Neural crest cell (in vitro differentiated cells): ENCODE measurements around the gene ITIH6. TPM values are rescaled to one million over a fixed set of nuclear protein-coding genes. Genes with fewer than 3 reads are reported as not detected.

ENCODE experiments used
- total RNA-seq: library from RNA; stranded (reverse); gene quantifications from 2 replicates; pipeline ENCODE4 v1.2.1, GENCODE V29; 2021

ITIH6 gene
- total RNA-seq, 1 donor from 2014 or later: 0.30 TPM

Other genes with a start within 250 kb of the ITIH6 start
- 238 and 259 TPM in 2 replicates for gene MAGED2, start 9.5 kb upstream of the ITIH6 start, total RNA-seq
- gene TRO, start 122.6 kb upstream of the ITIH6 start, total RNA-seq: 106 and 120 TPM in 2 replicates
- gene PFKFB1, start 195.9 kb upstream of the ITIH6 start, total RNA-seq: 0.77 and 0.93 TPM in 2 replicates
- gene APEX2, start 202.1 kb upstream of the ITIH6 start, total RNA-seq: 19.6 and 20.9 TPM in 2 replicates
- not detected in 2 replicates for gene ALAS2, start 232.7 kb upstream of the ITIH6 start, total RNA-seq